Effector memory CD8-positive, alpha-beta T cell (primary cell): Measurements from ENCODE around the gene GID4.
A peak's percentile ranks its signal among the peaks of the same experiment; 100 is the strongest.

Experiments
- ATAC-seq: fragments of 150-1000 bp; cut with Tn5 transposase; replicated peaks from 2 replicates; pipeline ENCODE4 v1.10.0; 2021; ENCODE audit warnings: mild to moderate bottlenecking, moderate library complexity
- DNase-seq, 3 experiments: peaks; one replicate each; pipeline ENCODE4 v3.0.0; 2021
- H3K27ac Mint-ChIP-seq, 2 donors: one replicate each; pipeline ENCODE4 v1.8.0; 2022; ENCODE audit warnings: mild to moderate bottlenecking in 2 of 2, mixed read lengths in 2 of 2, moderate library complexity in 2 of 2
- H3K27me3 Mint-ChIP-seq, 2 donors: one replicate each; pipeline ENCODE4 v1.8.0; 2022; ENCODE audit warnings: mixed read lengths in 2 of 2
- H3K36me3 Mint-ChIP-seq: one replicate; pipeline ENCODE4 v1.8.0; 2022; ENCODE audit warnings: mild to moderate bottlenecking, moderate library complexity, mixed read lengths; ENCODE audit not compliant: insufficient read depth
- H3K4me1 Mint-ChIP-seq, 2 donors: one replicate each; pipeline ENCODE4 v1.8.0; 2022; ENCODE audit warnings: low read depth in 2 of 2, mixed read lengths in 2 of 2
- H3K4me3 Mint-ChIP-seq, 2 donors: one replicate each; pipeline ENCODE4 v1.8.0; 2022; ENCODE audit warnings: mild to moderate bottlenecking in 2 of 2, mixed read lengths in 2 of 2, moderate library complexity in 2 of 2
- H3K9me3 Mint-ChIP-seq, 2 donors: one replicate each; pipeline ENCODE4 v1.8.0; 2022; ENCODE audit warnings: mixed read lengths in 2 of 2

The GID4 gene

DNA sequence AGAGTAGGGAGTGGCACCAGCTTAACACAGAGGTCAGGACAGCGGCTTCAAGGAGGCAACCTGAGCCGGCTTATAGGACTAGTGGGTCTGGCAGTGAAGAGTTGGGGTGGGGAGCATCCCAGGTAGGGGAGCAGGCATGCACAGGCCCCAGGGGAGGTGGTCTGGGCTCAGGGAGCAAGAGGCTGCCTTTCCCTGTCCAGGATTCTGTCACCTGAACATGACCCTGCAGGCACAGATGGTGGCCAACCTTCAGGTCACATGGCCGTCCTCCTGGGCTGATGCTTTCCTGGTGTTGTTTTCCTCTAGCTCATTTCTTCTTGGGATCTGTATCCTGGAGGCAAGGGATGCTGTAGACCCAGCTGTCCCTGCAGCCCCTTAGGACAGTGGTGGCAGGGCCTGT lies 65.8 kb downstream of the GID4 start:
- Mint-ChIP-seq H3K4me1 (peaks cover 0 to 4% of the 10 kb centered on the region in 2 donors), H3K4me3 (no peak overlapping the region), H3K27ac (peak overlapping the region in 1 of 2 donors; percentile 44), H3K36me3 (peaks cover 5% of the 10 kb centered on the region), H3K27me3 (no peaks in the 10 kb centered on the region), H3K9me3 (no peaks in the 10 kb centered on the region)
- DNase-seq (no peak), ATAC-seq (no peak)

DNA sequence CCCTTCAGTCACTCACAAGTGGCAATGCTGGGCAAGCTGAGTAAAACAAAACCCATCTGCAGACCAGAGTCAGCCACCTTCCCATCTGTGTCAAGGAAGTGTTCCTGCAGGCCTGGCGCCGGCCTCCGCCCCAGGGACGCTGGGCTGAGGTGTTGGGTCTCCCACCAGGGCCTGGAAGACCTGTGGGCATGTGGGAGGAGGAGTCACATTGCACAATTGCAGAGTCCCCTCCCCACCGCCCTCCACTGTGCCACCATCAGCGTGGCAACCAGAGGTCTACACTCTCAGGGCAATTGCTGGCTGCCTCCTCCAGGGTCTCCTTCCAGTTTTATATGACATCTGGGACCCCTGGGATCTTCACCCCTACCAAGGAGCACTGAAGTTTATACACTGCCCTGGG lies 66.4 kb downstream of the GID4 start:
- Mint-ChIP-seq H3K4me3 (no peak overlapping the region), H3K27ac (peak overlapping the region in 1 of 2 donors; percentile 44), H3K36me3 (peaks cover 5% of the 10 kb centered on the region), H3K4me1 (peaks cover 0 to 4% of the 10 kb centered on the region in 2 donors), H3K9me3 (no peaks in the 10 kb centered on the region), H3K27me3 (no peaks in the 10 kb centered on the region)
- ATAC-seq: no peak
- DNase-seq: no peak

- DNase-seq (no peak), ATAC-seq (no peak)
- Mint-ChIP-seq H3K27ac (peak overlapping the region in 1 of 2 donors; percentile 15), H3K4me1 (peaks cover 0 to 4% of the 10 kb centered on the region in 2 donors), H3K27me3 (no peaks in the 10 kb centered on the region), H3K9me3 (no peaks in the 10 kb centered on the region), H3K4me3 (no peak overlapping the region), H3K36me3 (peaks cover 5% of the 10 kb centered on the region)
Observed at GRCh38 chr17:18106211-18106610, 67.0 kb downstream of the GID4 start.

GRCh38 chr17:18107061-18107790 lies 68.0 kb downstream of the GID4 start:
- Mint-ChIP-seq H3K4me3 (no peak overlapping the region), H3K27ac (peak overlapping the region in 1 of 2 donors; percentile 51), H3K9me3 (no peaks in the 10 kb centered on the region), H3K4me1 (peaks cover 0 to 4% of the 10 kb centered on the region in 2 donors), H3K27me3 (no peaks in the 10 kb centered on the region), H3K36me3 (peaks cover 5% of the 10 kb centered on the region)
- DNase-seq (no peak), ATAC-seq (no peak)

DNA sequence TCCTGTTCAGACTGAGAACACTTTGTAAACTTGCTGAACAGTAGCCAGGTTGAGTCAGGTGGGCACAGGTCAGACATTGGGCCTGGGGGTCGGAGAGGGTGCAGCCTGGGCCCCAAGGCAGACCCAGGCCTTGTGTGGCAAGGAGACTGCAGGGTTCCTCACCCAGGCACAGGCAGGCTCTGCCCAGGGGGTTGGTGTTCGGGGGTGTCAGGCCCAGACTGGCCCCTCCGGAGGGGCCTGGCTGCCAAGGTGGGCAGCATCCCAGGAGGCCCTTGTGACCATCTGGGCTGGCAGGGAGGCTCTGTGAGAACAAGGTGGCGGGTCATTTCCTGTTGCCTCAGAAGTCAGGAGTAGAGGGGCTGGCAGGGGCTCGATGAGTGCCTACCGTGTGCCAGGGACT lies 68.8 kb downstream of the GID4 start:
- H3K27ac Mint-ChIP-seq: peak overlapping the region in 1 of 2 donors; percentile 51
- H3K4me1 Mint-ChIP-seq: peaks cover 0 to 4% of the 10 kb centered on the region in 2 donors
- no peaks in the 10 kb centered on the region for H3K9me3 Mint-ChIP-seq
- ATAC-seq: no peak
- no peak for DNase-seq
- H3K27me3 Mint-ChIP-seq: no peaks in the 10 kb centered on the region
- H3K36me3 Mint-ChIP-seq: peaks cover 5% of the 10 kb centered on the region
- H3K4me3 Mint-ChIP-seq: no peak overlapping the region

- peaks cover 3% of the 10 kb centered on the region for H3K36me3 Mint-ChIP-seq
- no peak for ATAC-seq
Observed at GRCh38 chr17:18108401-18109312, 69.4 kb downstream of the GID4 start, which contains the start of gene MYO15A. Gene MYO15A, plus strand, starts transcription at chr17:18108756. Its CDS starts 10,045 bp downstream, at chr17:18118801.

GRCh38 chr17:18109935-18110485 lies 70.8 kb downstream of the GID4 start:
- DNase-seq (no peak), ATAC-seq (no peak)
- Mint-ChIP-seq H3K36me3 (peaks cover 2% of the 10 kb centered on the region), H3K27ac (no peak overlapping the region), H3K4me1 (peaks cover 0 to 4% of the 10 kb centered on the region in 2 donors), H3K27me3 (no peaks in the 10 kb centered on the region), H3K9me3 (no peaks in the 10 kb centered on the region), H3K4me3 (no peak overlapping the region)

More at GRCh38 chr17:18108401-18109312, 69.4 kb downstream of the GID4 start, which contains the start of gene MYO15A:
- Mint-ChIP-seq H3K27me3 (no peaks in the 10 kb centered on the region), H3K9me3 (no peaks in the 10 kb centered on the region), H3K4me1 (peaks cover 0 to 4% of the 10 kb centered on the region in 2 donors), H3K27ac (peak within 1 kb of the TSS in 1 of 2 donors; percentile 51), H3K4me3 (no peak within 1 kb of the TSS)
- no peak for DNase-seq

DNA sequence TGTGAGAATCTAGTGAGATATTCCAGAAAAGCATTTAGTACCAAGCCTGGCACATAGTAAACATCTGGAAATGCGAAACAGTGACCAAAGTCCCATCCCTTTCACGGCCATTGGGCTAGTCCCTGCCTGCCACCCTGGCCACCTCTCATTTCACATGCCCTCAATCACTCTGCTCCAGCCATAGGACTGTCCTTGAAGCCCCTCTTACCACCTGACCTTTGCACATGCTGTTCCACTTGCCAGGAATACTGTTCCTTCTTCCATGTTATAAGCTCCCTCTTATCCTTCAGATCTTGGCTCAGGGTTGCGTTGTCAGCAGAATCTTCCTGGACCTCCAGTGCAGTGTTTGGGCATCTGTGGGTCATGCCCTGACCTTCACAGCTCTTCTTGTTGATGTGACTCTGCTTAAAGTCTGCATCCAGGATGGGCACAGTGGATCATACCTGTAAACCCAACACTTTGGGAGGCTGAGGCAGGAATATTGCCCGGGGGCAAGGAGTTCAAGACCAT lies 71.5 kb downstream of the GID4 start:
- peaks cover 2% of the 10 kb centered on the region for H3K36me3 Mint-ChIP-seq
- no peak overlapping the region for H3K4me3 Mint-ChIP-seq
- no peaks in the 10 kb centered on the region for H3K9me3 Mint-ChIP-seq
- peaks cover 0 to 4% of the 10 kb centered on the region in 2 donors for H3K4me1 Mint-ChIP-seq
- peaks cover 0 to 5% of the 10 kb centered on the region in 2 donors for H3K27me3 Mint-ChIP-seq
- ATAC-seq (no peak), DNase-seq (no peak)
- peak overlapping the region in 1 of 2 donors; percentile 29 for H3K27ac Mint-ChIP-seq

- peaks cover 0 to 10% of the 10 kb centered on the region in 2 donors for H3K27me3 Mint-ChIP-seq
- ATAC-seq: no peak
- H3K4me1 Mint-ChIP-seq: peaks cover 0 to 4% of the 10 kb centered on the region in 2 donors
- peaks cover 2% of the 10 kb centered on the region for H3K36me3 Mint-ChIP-seq
- H3K27ac Mint-ChIP-seq: peak overlapping the region in 1 of 2 donors; percentile 29
- no peaks in the 10 kb centered on the region for H3K9me3 Mint-ChIP-seq
- DNase-seq: no peak
- H3K4me3 Mint-ChIP-seq: no peak overlapping the region
Observed at GRCh38 chr17:18111330-18111971, 72.2 kb downstream of the GID4 start.

GRCh38 chr17:18115517-18115916 lies 76.3 kb downstream of the GID4 start:
- Mint-ChIP-seq H3K4me1 (no peaks in the 10 kb centered on the region), H3K36me3 (no peaks in the 10 kb centered on the region), H3K4me3 (no peak overlapping the region), H3K27me3 (peaks cover 0 to 10% of the 10 kb centered on the region in 2 donors), H3K9me3 (no peaks in the 10 kb centered on the region), H3K27ac (no peak overlapping the region)
- no peak for DNase-seq
- no peak for ATAC-seq

DNA sequence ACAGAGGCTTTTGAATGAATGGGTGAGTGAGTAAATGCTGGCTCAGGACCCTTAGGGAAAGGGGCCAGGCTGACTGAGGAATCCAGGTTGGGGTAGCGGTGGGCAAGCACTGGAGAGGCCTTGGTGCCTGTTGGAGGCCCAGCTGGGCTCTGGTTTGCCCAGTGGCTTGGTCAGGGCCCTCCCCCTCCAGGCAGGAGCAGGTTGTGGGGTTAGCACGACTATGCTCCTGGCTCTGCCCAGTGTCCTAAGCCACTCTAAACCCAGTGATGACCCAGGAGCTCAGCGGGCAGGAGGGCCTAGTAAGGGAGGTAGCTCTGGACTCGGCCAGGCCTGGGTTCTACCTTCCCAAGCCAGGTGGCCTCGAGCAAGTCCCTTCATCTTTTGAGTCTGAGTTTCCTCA lies 76.9 kb downstream of the GID4 start:
- Mint-ChIP-seq H3K27ac (no peak overlapping the region), H3K27me3 (peaks cover 0 to 10% of the 10 kb centered on the region in 2 donors), H3K36me3 (no peaks in the 10 kb centered on the region), H3K4me3 (no peak overlapping the region), H3K9me3 (no peaks in the 10 kb centered on the region), H3K4me1 (no peaks in the 10 kb centered on the region)
- DNase-seq (no peak), ATAC-seq (no peak)

GRCh38 chr17:18117533-18117932 lies 78.3 kb downstream of the GID4 start:
- Mint-ChIP-seq H3K4me3 (no peak overlapping the region), H3K27me3 (peaks cover 0 to 10% of the 10 kb centered on the region in 2 donors), H3K4me1 (no peaks in the 10 kb centered on the region), H3K9me3 (no peaks in the 10 kb centered on the region), H3K27ac (no peak overlapping the region), H3K36me3 (peaks cover under 1% of the 10 kb centered on the region)
- DNase-seq (no peak), ATAC-seq (no peak)
